Activated CD4-positive, alpha-beta T cell treated with anti-CD3 and anti-CD28 coated beads, Interleukin-2, Interleukin-4, amounts not matched to agents 100 ng/mL and 50 ng/mL, durations not matched to agents 16 hours and 8 hours (primary cell): ENCODE data around the gene MEN1.

ENCODE experiments used
- DNase-seq: peaks from one replicate; pipeline ENCODE4 v3.0.0-alpha.2; 2020; ENCODE audit warnings: low spot score

MEN1 gene

DNA sequence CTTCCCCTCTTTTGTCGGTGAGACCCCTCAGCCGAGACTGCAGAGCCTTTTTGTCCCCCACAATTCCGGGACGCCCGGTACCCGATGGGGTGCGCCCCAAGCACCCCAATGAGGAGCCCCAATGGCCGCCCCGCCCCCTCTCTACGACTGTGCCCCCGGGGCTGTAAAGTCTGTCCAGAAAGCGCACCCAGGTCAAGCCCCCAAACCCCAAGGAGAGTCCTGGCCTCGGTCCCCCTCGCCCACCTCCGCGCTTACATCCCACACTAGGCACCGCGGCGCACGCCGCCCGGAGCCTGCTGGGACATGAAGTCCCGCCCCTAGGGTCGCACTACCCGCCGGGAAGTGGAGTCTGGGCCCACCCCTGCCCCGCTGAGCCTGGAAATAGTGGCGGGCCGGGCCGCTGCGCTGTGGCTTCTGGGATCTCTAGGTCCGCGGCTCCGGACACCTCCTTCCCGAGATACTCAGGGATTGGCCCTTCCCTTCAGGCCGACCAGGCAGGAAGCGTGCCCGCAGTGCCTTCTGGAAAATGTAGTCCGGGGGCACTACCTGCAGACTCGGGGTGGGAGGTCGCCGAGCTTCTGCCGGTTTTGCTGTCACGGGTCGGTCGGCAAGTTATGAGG, at the start of gene MEN1:
Gene MEN1 (minus strand): TSS at position 281 of the 620 bp plus-strand sequence. CDS start 442 bp downstream, outside the sequence.
- peak; percentile 89 for DNase-seq

DNA sequence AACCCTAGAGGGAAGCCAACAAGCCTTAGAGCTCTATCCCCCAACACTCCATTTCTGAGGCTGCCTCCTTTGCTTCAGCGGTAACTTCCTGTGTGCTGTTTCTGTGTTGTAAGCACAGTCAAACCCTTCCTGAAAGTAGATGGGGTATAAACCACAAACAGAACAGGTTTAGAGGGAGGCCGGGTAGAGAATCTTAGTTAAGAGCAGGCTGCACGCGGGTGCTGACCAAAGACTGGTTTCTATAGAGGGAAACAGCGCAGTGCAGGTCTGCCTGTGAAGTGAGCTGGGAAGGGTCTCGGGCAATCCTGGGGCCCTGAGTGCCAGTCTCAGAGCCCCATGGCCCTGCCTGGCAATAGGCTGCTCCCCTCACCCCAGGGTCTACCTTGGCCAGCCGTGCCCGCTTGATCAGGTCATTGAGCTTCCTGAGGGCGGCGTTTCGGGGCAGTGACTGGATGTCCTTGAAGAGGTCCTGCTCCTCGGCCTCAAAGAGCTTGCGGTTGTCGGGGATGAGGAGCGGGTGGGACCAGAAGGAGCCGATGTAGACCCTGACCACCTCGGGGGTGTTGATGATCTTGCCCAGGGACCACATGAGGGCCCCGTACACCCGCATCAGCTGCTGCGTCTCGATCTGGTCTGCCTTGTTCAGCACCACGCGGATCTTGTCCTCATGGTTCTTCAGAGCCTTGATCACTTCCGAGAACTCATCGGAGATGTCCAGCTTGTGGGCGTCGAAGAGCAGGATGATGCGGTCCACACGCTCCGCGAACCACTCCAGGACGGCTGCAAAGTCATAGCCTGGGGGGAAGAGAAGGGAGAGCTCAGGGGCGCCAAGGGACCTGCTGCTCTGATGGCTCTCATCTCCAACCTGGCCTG, 49.4 kb upstream of the MEN1 start:
- peak; percentile 95 for DNase-seq

- peak; percentile 76 for DNase-seq
Measured at GRCh38 chr11:64858467-64859263, 48.3 kb upstream of the MEN1 start.

DNA sequence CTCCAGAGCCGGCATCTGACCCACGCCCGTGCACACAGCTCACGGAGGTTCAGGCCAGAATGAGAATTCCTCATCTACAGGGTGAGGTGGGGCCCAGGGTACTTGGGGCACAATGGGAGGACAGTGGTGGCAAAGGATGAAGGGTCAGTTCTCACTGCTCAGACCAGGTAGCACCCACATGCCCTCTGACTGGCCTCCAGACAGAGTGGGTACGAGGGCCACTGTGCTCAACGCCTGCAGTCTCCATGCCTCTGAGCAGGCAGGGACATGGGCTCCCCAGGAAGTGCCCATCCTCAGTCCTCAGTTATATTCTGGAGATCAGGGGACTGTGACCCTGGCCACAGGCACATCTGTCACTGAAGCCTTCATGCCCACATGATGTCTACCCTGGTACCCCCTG, 47.1 kb upstream of the MEN1 start:
- no peak for DNase-seq

DNA sequence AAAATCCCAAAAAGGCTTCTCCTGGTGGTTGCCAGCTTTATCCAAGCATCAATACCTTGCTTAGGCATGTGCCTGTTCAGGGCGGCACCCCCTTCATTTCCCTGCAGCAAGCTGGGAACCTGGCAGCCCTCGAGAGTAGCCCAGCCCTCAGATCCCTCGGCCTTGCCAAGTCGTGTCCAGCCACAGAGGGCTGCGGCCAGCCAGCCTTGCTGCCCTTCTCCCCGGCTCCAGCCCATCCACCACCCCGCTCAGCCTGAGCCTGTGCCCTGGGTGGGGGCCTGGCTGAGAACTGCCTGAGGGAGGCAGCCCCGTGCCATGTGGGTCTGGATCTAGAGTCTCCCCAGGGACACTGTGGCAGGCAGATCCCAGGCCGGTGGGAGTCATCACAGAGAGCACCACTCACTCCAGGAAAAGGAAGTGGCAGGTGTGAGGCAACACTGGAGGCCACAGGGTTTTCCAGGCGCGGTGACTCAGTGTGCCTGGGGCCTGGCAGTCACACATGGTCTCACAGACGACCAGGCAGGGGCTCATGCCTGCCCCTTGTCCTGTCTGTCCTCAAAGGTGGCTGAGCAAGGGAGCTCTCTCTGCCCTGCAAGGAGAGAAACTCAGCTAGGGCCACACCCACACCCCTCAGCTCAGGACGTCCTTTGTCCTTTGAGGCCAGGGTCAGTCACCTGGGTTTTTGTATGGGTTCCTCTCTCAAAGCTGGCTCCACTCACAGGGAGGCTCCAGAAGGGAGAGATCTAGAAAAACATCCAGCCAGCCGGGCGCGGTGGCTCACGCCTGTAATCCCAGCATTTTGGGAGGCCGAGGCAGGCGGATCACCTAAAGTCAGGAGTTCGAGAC, 46.3 kb upstream of the MEN1 start:
- peak; percentile 80 for DNase-seq

GRCh38 chr11:64855596-64856304, 45.4 kb upstream of the MEN1 start:
- DNase-seq: no peak

DNA sequence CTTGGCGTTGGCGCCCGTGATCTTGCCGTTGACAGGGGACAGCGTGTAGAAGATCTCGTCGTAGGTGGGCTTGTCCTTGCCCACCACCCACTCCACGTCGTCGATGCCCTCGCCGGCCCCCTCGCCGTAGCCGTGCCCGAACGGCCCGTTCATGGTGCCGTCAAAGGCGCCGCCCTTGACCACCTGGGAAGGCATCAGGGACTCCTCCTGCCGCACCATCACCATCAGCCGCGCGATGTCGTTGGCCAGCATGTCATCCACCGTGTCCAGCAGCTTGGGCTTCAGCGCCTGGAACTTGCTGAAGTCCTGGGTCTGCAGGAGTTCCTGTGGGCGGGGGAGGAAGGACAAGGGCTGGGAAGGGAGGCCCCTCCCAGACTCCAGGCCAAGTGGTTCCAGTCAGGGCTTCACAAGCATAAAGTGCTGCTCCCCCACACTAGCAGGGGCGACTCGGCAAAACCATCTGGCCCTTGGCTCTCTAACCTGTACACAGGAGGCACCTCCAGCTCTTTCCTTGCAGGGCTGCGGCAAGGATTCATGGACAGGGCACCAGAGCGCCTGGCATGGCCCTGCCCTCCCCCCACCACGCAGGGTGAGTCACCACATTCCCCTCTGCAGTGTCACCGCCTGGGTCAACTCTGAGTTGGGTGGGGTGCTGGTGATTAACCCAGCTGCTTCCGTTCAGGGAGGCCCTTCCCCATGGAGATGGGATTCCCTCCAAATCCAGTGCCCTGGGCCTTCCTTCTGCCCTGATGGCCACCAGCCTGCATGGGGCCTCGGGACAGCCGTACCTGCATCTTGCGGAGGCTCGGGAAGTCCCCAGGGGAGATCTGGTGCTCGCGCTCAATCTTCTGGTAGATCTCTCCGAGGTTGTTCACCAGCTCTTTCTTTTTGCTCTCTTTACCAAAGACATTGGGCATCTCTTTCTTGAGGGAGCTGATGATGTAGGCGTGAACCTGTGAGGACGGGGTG, 44.5 kb upstream of the MEN1 start:
- DNase-seq: no peak

DNA sequence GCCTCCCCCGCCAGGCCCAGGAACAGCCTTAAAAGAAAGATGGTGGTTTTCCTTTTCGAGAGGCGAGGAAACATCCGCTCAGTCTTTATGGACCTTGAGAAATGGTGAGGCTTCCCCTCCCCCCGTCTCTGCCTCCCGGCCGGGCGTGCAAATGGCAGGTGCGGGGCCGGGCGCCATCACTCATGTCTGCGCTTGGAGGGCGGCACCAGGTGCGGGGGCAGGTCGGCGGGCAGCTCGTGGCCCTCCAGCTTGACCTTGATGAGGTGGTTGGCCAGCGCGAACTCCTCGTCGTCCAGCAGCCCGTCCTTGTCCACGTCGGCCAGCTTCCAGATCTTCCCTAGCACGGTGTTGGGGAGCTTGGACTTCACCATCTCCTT, 43.8 kb upstream of the MEN1 start:
- no peak for DNase-seq

GRCh38 chr11:64853709-64854108, 43.4 kb upstream of the MEN1 start:
- DNase-seq: no peak

DNA sequence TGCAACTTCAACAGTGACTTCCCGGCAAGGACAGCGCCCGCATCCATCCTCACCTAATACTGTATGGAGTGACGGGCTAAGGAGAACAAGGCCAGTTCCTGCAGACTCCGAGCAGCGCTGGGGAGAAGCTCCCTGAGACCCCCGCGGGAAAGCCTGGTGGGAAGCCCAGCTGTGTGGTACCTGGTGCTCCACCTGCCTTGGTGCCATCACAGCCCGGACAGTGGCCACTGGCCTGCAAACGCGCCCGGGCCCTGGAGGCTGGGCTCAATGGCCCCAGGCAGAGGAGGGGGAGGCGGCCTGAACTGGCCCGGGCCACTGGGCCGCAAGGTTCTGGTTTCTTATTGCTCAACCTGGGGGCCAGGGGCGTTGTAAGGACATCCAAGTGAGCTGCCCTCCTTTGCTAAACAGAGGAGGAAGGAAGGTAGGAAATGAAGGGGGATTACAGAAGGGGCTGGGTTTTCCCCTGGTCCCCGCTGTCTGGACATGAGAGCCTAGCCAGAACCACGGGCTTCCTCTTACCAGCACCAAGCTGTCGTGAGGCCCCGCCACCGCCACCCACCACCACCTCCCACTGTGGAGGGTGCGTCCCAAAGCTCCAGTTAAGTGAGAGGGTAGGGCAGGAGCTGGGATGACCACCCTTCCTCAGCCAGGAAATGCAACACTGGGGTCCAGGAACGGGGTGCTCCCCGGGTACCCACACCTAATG, 42.6 kb upstream of the MEN1 start:
- no peak for DNase-seq

GRCh38 chr11:64851831-64852351, 41.5 kb upstream of the MEN1 start:
- no peak for DNase-seq

DNA sequence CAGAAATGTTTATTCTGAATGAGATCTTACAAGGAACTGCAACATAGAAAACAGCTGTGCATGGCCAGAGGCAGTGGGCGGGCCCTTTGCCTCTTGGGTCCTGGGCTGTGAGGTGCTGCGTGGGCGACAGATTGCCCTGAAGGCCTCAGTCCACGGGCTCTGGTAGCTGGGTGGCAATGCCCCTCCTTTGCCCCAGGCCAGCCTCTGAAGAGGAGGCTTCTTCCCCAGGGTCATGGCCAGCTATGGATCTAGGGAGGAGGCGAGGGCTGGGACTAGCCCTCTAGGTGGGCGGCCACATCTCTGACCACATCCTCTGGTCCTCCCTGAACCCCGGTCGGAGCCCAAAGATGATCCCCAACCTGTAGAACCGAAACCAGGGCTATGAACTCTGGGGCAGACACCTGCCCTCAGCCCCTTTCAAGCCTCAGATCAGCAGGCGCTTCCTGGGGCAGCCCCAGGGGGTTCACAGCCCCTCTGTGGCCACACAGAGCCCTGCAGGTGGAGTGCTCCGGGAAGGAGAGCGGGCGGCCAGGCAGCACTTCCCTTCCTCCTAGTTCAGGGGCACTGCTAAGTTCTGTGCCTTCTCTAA, 40.7 kb upstream of the MEN1 start:
- DNase-seq: no peak

DNA sequence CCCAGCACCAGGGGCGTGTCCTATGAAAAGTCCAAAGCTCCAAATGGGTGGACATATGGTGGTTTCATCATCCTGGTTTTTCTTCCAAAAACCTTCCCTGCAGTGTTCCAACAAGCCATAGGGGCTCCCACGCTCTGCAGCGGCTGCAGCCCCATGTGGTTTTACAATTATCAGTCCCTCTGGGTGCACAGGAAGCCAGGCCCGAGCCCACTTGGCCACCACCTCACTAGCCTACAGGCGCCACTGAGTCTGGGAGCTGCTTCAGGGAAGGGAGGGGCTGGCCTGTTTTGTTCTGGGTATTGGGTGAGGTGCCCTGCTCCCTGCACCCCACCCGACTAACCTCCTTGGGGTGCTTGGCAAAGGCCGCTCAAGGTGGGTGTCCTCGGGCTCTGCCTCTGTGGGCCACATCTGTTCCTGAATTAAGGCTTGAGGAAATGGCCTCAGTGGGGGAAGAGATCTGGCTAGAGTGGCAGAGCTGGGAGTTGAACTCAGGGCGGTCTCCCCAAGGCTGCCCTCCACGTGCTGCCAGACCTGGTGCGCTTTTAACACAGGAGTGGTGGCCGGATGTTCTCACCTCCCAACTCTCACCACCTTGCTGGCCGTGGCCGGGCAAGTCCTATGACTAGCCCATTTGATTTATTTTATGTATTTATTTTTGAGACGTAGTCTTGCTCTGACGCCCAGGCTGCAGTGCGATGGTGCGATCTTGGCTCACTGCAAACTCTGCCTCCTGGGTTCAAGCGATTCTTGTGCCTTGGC, 39.4 kb upstream of the MEN1 start:
- DNase-seq: no peak

- DNase-seq: no peak
Measured at GRCh38 chr11:64848826-64849597, 38.7 kb upstream of the MEN1 start.

- no peak for DNase-seq
Measured at GRCh38 chr11:64848214-64848825, 38.0 kb upstream of the MEN1 start.

- peak; percentile 93 for DNase-seq
Measured at GRCh38 chr11:64846998-64847666, 36.8 kb upstream of the MEN1 start.
